RPMI8226 (cell line): Measurements from ENCODE around the gene AIMP2.
"Not testable (repeated sequence)": the region's sequence is repeated elsewhere in the genome, so short reads cannot be mapped to it uniquely, and the experiment has no call there.

Source experiments
- DNase-seq: peaks from one replicate; pipeline ENCODE4 v3.0.0-alpha.2; 2015

Gene AIMP2

GRCh38 chr7:6026820-6027311, 17.8 kb downstream of the AIMP2 start:
- no peak for DNase-seq

- DNase-seq, result no peak
Observed at GRCh38 chr7:6027806-6028365, 18.8 kb downstream of the AIMP2 start.

- DNase-seq, result no peak
Observed at GRCh38 chr7:6028563-6028962, 19.5 kb downstream of the AIMP2 start.

GRCh38 chr7:6030988-6031387, 21.9 kb downstream of the AIMP2 start, which contains the start of gene ANKRD61:
Gene ANKRD61 (plus strand): TSS chr7:6031376. CDS start chr7:6031376, 0 bp downstream.
- no peak for DNase-seq

- DNase-seq, result no peak
Observed at GRCh38 chr7:6031567-6031966, 22.5 kb downstream of the AIMP2 start.

GRCh38 chr7:6032167-6032566, 23.1 kb downstream of the AIMP2 start:
- DNase-seq, result no peak

- DNase-seq, result no peak
Observed at GRCh38 chr7:6032641-6033040, 23.6 kb downstream of the AIMP2 start.

- no peak for DNase-seq
Observed at GRCh38 chr7:6035165-6035564, 26.1 kb downstream of the AIMP2 start.

GRCh38 chr7:6035686-6036085, 26.6 kb downstream of the AIMP2 start:
- no peak for DNase-seq

- DNase-seq, result no peak
Observed at GRCh38 chr7:6049780-6050179, 40.7 kb downstream of the AIMP2 start.

- not testable (repeated sequence) for DNase-seq
Observed at GRCh38 chr7:6051185-6051584, 42.1 kb downstream of the AIMP2 start.

GRCh38 chr7:6056616-6057015, 47.5 kb downstream of the AIMP2 start:
- no peak for DNase-seq

- DNase-seq, result no peak
Observed at GRCh38 chr7:6057316-6058129, 48.5 kb downstream of the AIMP2 start.

- DNase-seq, result not testable (repeated sequence)
Observed at GRCh38 chr7:6059941-6060340, 50.9 kb downstream of the AIMP2 start.

GRCh38 chr7:6071406-6071805, 62.3 kb downstream of the AIMP2 start:
- peak; percentile 84 for DNase-seq
